NT2/D1 (cell line): ENCODE data around the gene SPINK1.

Source experiments
- SUZ12 ChIP-seq: IDR thresholded peaks from 2 replicates; pipeline ENCODE4 v1.6.1; 2011; ENCODE audit not compliant: insufficient read length, insufficient read depth; ENCODE audit errors: extremely low read depth
- YY1 ChIP-seq: IDR thresholded peaks from 2 replicates; pipeline ENCODE4 v1.6.1; 2011; ENCODE audit not compliant: insufficient read length, insufficient read depth
- ZNF274 ChIP-seq: IDR thresholded peaks from 2 replicates; pipeline ENCODE4 v1.6.1; 2011; ENCODE audit warnings: mild to moderate bottlenecking, low read depth, low read length

DNA sequence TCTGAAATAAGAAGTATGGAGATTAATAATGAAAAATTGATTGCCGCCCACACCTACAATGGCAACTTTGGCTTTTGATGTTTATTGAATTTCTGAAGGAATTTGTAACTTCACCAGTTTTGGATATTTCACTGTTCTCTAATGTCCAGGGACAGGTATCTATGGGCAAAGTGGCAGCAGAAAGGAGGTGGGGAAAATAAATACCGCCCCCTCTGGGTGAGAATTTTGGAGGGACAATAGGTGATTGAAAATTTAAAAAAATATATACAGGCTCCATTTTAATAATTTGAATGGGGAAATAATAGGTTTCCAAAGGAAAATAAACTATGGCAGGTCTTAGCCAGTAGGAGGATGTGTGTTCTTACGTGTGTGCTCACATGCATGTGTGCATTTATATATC, 48.3 kb upstream of the SPINK1 start:
- no peak for TF ChIP-seq YY1
- TF ChIP-seq ZNF274, result no peak
- no peak for TF ChIP-seq SUZ12
